HG03457 (cell line): Measurements from ENCODE around the gene RAD1.

Source experiments
- ATAC-seq: cut with Tn5 transposase; IDR thresholded peaks from one replicate; pipeline ENCODE4 v1.9.1; 2021; ENCODE audit warnings: moderate number of reproducible peaks; ENCODE audit not compliant: unreplicated experiment

The RAD1 gene

GRCh38 chr5:34867660-34868059 lies 47.6 kb downstream of the RAD1 start:
- ATAC-seq: no peak

DNA sequence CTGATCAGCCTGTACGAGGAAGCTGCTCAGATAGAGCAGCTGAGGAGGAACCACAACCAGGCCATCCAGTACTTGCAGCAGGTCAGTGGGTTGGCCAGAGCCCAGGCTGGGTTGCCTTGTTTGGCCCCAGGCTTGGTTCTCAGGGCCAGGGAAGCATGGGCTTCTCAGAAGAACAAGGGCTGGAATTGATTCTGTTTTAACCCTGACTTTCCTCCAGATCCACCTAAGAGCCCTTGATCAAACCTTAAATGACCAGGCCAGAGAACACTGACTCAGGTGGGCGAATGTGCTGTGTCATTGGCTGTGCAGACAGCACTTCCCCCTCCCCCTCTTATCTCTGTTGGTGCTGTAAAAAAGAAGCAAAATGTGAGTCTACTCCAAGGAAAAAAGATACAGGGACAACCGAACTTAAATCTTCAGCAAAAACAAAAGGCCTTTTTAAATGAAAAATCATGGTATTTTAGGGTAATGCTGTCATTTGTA lies 48.3 kb downstream of the RAD1 start:
- no peak for ATAC-seq

DNA sequence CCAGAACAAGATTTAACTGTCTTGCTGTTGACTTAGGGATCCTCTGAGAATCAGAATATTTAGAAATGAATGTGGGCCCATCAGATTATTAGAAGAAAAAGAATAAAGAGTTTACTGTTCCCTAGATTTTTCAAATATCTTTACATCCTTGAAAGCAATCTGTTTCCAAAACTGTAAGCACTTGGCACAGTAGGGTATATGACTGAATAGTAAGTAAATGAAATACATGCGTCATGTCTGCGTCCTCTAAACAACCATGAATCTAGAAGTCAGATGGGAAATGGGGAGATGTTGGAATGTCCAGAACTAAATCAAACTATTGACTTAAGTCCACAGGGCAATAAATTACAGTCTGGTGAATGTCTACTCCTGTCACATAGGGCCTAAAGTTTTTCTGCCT lies 50.2 kb downstream of the RAD1 start:
- no peak for ATAC-seq

GRCh38 chr5:34863946-34864345 lies 51.4 kb downstream of the RAD1 start:
- no peak for ATAC-seq

- ATAC-seq: no peak
These were observed 56.1 kb downstream of the RAD1 start for GRCh38 chr5:34859253-34859652.

DNA sequence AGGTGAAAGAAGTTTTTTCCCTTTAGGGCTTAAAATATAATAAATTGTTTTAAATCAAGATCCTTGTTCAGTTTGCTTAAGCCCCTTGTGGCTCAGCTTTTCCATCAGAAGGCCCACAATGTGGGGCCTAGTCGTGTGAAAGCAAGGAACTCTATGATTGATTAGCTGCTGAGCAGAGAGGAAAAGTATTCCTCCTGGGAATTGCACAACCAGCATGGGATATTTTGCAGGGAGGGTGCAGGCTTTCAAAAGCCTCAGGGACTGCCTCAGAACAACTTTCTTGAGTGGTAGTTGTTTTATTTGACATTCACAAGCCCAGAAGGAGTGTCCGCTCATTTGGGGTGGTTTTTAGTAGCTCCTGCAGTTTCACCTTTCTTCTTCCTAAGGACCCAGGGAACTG lies 56.5 kb downstream of the RAD1 start:
- no peak for ATAC-seq

- ATAC-seq: no peak
These were observed 57.4 kb downstream of the RAD1 start for GRCh38 chr5:34857894-34858293.

DNA sequence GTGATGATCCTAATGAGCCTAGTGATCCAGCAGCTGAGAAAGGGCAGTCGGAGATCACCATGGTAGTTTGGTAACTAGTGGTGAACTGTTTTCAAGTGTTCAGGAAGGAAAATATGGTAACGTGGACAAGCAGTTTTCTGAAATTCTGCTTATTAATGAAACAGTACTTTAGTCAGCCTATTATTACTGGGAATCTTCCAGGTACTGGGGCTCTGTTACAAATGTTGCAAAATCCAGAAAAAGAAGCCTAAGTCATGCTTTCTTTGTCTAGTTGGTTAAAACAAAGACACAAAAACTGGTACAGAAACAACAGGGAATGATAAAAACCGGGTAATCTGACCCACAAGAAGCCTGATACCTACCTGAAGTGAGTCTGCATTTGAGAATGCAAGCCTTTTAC lies 58.1 kb downstream of the RAD1 start:
- no peak for ATAC-seq
